NCI-H2227 treated with DMSO at 0.1 percent for 48 hours (cell line): ENCODE results near the gene CD69.

Source experiments
- DNase-seq: peaks from one replicate; lab custom pipeline; 2025; lab: John Stamatoyannopoulos, UW

CD69 gene

GRCh38 chr12:9760699-9761418, at the start of gene CD69:
Gene CD69 (minus strand): TSS chr12:9760901. CDS start chr12:9760820, 81 bp downstream.
- DNase-seq: no peak

- no peak for DNase-seq
Measured at GRCh38 chr12:9809866-9810265, 49.2 kb upstream of the CD69 start.

GRCh38 chr12:9809338-9809737, 48.6 kb upstream of the CD69 start:
- no peak for DNase-seq

DNA sequence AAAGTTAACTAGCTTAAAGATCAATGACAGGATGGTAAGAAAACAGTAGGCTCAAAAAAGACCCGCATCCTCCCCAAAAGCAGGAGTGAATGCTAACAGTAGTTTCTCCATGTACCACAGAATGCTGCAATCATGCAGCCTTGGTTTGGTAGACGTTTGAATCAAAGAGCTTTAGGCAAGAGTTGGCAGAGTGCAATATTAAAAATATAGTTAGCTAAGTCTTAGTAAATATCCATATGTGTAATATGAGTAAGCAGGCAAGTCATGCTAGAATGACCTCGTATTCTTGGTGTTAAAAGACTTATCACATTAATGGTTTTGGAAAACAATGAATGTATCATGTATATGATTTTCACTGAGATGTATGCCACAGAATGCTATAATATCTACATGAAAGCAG, 47.8 kb upstream of the CD69 start:
- no peak for DNase-seq

- DNase-seq: no peak
Measured at GRCh38 chr12:9806714-9807113, 46.0 kb upstream of the CD69 start.

GRCh38 chr12:9805883-9806282, 45.2 kb upstream of the CD69 start:
- no peak for DNase-seq

GRCh38 chr12:9799961-9800360, 39.3 kb upstream of the CD69 start:
- no peak for DNase-seq

DNA sequence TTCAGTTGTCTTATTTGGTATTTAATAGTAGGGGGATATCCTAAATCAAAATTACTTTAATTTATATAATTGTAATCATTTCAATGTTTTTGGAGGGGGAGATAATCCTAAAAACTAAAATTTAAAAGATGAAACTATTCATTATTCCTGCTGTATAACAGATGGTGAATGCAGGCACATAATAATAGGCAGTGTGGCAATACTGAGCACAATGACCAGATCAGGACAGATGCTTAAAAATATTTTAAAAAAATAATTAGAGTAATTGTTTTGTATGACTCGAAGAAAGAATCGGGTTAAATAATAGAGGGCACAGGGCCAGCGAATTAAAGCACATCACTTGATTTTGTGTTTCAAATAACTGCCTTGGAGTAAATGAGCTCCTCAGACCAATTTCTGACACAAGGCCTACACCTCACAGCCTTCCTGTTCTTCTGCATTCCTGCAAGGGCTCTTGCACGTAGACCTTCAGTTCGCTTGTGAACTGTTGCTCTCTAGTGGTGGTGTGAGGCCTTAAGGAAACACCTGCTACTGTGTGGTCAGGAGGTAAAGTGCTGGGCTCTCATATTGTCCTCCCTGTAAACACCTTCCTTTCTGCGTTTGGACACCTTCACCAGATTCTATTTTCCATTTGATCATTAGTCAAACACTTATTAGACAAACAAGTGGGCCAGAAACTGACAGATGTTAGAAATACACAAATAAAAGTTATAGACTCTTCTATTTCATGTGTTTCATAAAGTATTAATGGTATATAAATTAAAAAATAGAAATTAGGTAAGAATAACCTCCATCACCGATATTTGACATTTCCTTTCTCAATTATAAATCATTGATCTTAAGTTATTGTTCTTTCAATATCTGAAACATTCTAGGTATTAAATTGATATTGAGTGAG, 37.3 kb upstream of the CD69 start:
- DNase-seq: no peak

DNA sequence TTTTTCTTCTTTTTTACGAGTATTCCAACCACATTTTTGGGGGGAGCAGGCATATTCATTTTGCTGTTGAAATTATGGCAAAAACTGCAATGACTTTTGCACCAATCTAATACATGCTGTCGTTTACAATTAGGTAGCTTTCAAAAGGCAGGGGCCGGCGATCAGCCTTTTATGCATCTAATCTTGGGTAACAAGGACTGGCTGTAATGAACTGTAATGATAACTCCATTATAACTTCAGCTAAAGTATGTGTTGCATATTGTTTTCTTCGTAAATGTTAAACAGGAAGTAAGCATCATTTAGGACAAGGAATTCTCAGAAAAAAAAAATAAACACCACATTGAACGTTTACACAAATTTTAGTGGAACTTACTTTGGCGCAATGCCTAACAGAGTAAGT, 36.3 kb upstream of the CD69 start:
- no peak for DNase-seq

DNA sequence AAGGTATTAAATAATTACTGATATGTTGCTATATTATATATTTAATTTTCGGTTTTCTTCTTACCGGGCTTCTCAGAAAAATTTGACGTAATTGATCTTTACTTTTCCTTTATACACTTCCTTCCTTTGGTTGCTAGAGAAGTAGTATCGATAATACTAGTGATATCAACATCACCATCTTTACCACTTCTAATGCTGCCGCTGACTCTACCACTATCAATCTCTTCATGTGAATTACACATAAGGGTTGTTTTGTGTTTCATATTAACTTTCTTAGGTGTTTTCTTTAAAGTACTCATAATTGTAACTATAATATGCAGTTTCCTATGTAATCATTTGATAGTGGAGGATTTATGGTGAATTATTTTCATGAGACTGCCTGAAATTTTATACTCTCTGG, 35.6 kb upstream of the CD69 start:
- DNase-seq: no peak

DNA sequence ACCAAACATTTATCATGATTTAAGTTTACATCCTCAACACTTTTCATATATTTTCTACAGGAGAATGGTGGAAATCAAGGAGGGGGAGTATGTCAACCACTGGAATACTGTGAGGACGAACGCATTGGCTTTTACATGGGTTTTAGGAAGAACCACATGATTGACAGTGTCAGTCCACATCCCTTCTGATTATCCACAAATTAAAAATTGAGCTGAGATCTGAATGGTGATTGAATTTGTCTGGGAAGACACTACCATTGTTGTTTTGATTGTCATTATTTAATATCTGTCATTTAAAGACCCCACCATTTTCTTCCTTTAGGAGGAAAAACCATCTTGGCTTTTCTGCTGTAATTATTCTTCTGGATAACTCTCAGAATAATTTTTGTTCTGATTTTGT, 35.2 kb upstream of the CD69 start:
- no peak for DNase-seq

DNA sequence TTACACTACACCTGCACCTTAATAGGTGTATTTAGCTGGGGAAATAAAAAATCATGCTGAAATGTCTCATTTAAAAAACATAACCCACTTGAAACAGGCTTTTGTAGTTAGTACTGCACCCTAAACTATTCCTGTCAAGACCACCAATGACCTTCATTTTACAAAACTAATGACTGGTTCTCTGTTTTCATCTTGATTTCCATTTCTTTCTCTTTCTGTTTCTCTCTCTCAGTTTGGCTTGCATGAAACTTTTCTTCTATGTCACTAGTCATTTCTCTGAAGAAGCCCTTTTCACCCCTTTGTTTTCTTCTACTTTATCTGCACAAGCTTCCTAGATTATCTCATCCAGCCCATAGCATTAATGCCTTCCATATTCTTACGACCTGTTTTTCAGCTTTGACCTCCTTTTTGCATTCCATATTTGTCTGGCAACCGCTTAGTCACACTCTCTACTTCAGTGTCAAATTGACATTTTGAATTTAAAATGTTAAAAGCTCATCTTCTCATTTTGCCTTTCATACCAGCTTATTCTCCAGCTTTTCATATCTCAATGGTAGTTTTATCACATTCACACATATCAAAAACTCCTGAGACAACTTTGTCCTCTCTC, 33.9 kb upstream of the CD69 start:
- no peak for DNase-seq

GRCh38 chr12:9793779-9794395, 33.2 kb upstream of the CD69 start:
- no peak for DNase-seq

DNA sequence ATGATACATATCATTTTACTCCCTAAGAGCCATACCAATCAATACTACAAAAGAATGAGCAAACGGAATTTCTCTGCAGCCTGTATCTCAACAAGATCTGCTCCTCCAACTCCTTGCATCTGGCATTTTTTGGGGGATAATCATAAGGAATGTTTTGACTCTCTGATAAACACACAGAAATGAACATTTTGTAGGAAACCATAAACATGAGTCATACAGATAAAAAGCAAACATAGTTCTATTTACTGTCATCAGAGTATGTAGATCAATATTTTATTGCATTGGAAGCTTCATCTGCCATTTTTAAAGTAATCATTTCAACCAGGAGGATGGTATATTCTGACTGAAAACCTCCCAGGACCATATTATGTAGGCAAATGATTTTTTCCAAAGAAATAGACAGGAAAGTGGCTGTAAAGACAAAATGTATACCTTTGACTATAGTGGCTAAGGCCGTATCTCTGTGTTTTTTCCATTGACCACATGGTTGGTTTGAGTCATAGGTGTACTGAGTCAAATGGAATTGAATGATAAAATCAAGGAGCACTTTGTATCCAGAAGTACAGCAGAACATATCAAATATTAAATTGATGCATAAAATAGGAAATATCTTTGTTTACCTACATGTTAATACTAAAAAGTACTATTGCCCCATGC, 32.4 kb upstream of the CD69 start:
- no peak for DNase-seq

GRCh38 chr12:9792185-9792900, 31.6 kb upstream of the CD69 start:
- no peak for DNase-seq

GRCh38 chr12:9786726-9787717, 26.3 kb upstream of the CD69 start:
- no peak for DNase-seq

DNA sequence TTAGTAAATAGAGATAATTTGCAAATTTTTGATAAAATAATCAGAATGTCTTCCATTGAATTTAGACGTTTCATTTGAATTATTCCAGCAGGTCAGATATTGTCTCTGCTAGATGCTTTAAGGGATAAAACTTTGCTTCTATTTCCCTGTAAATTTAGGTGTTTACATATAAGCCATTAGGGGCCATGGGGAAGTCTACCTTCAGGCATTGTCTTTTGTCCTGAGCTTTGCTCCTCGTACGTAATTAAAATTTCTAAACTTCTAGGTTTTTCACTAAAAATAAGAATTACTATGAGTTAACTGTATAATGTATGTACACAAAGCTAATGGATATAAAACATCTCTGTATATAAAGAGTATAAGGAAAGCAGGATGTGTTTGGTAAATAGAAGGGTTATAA, 24.1 kb upstream of the CD69 start:
- no peak for DNase-seq

DNA sequence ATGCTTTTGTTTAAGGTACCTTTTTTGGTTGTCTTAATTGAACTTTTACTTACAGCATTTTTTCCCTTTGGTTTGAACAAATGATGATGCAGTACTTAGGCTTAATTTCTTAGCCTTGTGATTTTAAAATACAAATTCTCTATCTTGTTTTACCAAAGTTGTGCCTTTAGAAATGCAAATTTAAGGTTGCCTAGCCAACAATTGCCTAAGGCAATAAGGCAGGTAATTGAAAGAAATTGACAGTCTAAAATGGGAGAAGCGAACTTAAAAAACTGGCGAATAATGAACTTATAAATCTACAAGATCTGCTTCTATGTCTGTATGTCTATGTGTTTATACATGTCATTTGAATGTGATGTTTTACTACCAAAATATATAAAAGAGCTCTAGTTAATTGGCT, 23.6 kb upstream of the CD69 start:
- no peak for DNase-seq

GRCh38 chr12:9782547-9783382, 22.1 kb upstream of the CD69 start:
- DNase-seq: no peak
